Lower leg skin (tissue), 4 donors: Measurements from ENCODE around the gene MAD1L1. TPM values are rescaled to one million over a fixed set of nuclear protein-coding genes. Genes with fewer than 3 reads are reported as not detected.

Experiments
- DNase-seq, 2 donors: peaks; one replicate each; pipeline ENCODE4 v3.0.0-alpha.2; 2019; ENCODE audit warnings: low spot score in 2 of 2
- H3K4me3 ChIP-seq: fragments of 200-600 bp; sonication (generic); 2 replicates; pipeline ENCODE4 v1.5.1; 2017; ENCODE audit warnings: mild to moderate bottlenecking, low read depth; ENCODE audit not compliant: poor library complexity, severe bottlenecking
- CTCF ChIP-seq, 3 donors: fragments of 450-650 bp; IDR thresholded peaks; one replicate each; pipeline ENCODE4 v1.5.1; 2016; ENCODE audit warnings: antibody characterized with exemption in 3 of 3, mild to moderate bottlenecking in 3 of 3, moderate library complexity in 2 of 3
- POLR2A ChIP-seq, 2 donors: fragments of 450-650 bp; IDR thresholded peaks; one replicate each; pipeline ENCODE4 v1.6.1; 2016 to 2017; ENCODE audit warnings: antibody characterized with exemption in 2 of 2, mild to moderate bottlenecking in 1 of 2, moderate library complexity in 1 of 2
- WGBS, 2 donors: methylation state at CpG; one replicate each; pipeline ENCODE4 v1.1.5; 2018; 5-methylcytosine and 5-hydroxymethylcytosine counted together
- intact Hi-C: fragments of 100-400 bp; cut with DNase I; formaldehyde crosslinking; loops from one replicate; pipeline ENCODE4 v1.15.0; 2023; ENCODE audit warnings: low total_unique reads
- total RNA-seq, 4 donors: library from RNA; depleted of rRNA; stranded (reverse); fragments of >200 nt; gene quantifications; one replicate each; pipeline ENCODE4 v1.1.0, GENCODE V29; 2016

MAD1L1 gene
- total RNA-seq, 4 donors from 2014 or later, result 37.7 to 77.8 (median 59.4) TPM

GRCh38 chr7:1918881-1919525, 313.7 kb downstream of the MAD1L1 start:
- TF ChIP-seq POLR2A (IDR thresholded peaks at IDR 0.05), result no peak
- H3K4me3 ChIP-seq, result no peak overlapping the region
- intact Hi-C loops, result no loop called here
- DNase-seq, result no peak
- WGBS, 2 donors, result 93 to 94% methylated on average over 18 of the region's 25 CpGs

DNA sequence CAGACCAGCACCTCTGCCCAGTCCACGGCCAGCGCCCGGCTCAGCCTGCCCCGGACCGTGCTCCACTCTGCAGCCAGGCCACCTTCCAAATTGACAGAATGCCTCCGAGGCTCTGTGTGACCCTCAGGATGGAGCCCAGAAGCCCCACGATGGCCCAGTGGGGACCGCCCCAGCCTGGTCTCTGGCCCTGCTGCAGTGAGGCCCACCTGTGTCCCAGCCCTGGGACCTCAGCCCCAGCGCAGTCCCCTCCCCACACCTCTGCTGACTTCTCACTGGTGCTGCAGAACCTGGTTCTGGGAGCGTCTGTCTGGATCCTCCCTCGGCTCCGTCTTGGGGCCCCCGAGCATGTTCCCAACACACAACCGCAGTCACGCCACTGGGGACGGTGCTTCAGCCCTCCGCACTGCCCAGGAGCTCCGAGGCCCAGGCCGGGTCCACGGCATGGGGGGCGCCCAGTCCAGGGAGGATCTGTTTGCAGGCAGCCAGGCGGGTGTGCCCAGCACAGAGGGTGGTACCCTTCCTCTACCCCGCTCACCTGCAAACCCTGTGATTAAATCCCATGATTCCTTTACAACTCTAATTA, 314.6 kb downstream of the MAD1L1 start:
- no peak for DNase-seq
- H3K4me3 ChIP-seq, result no peak overlapping the region
- no peak for TF ChIP-seq CTCF (IDR thresholded peaks at IDR 0.05)
- TF ChIP-seq POLR2A (IDR thresholded peaks at IDR 0.05), result no peak
- 88 to 89% methylated on average over 22 to 23 of the region's 23 CpGs for WGBS, 2 donors
- intact Hi-C loops, result no loop called here

DNA sequence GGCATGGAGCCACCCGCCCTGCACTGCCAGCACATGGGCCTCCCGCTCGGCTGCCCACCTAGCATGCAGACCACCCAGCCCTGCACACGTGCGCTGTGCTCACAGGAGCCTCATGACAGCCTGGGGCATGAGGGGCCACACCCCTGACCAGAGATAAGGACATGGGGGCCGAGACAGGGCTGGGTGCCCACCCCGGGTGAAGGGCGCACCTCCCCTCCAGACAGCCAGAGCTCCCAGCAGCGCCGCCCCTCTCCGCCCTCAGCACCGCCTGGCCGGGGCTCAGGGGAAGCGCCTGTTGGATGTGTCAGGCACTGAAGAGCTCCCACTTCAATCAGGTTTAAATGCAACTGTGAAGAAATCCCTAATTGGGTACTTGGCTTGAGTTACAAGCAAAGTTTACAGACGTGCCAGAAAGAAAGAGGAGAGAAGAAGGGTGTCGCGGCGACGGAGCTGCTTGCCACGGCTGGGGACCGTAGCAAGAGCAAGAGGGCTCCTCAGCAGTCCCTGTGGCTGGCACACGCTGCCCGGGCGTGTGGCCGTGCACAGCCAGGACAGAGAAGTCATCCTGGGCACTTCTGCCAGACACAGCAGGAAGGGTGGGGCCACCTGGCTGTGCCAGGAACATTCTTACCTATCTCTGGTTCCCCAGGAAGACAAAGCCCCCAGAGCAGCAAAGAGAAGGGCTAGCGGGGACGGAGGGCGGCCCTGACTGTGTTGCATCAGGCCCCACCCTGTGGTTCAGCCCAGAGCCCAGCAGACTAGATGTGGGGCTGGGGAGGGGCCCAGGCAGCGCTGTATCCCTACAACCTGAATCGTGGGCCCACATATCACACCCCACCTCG, 315.3 kb downstream of the MAD1L1 start:
- DNase-seq, result no peak
- no peak for TF ChIP-seq CTCF (IDR thresholded peaks at IDR 0.05)
- no peak for TF ChIP-seq POLR2A (IDR thresholded peaks at IDR 0.05)
- intact Hi-C loops, result no loop called here
- no peak overlapping the region for H3K4me3 ChIP-seq
- WGBS, 2 donors, result 36 to 49% methylated on average over 30 to 31 of the region's 31 CpGs

DNA sequence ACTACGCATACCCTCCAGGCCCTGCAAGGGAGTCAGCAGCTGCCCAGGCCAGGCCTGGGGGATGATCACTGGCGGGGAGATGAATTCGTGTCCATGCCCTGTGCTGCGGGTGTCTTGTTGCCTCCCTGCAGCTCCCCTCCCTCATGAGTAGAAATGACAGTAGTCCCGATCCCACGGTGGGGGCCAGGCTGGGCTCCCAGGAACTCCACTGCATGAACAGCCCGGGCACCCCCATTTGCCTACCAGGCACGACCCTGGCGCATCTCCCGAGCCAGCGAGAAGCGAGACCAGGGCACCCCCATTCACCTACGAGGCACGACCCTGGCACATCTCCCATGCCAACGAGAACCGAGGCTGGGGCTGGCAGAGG, 316.2 kb downstream of the MAD1L1 start:
- no peak for DNase-seq
- intact Hi-C loops, result no loop called here
- 88 to 91% methylated on average over 4 to 15 of the region's 16 CpGs for whole genome bisulfite sequencing, 2 donors
- TF ChIP-seq CTCF (IDR thresholded peaks at IDR 0.05), result no peak
- no peak for TF ChIP-seq POLR2A (IDR thresholded peaks at IDR 0.05)
- H3K4me3 ChIP-seq, result no peak overlapping the region

DNA sequence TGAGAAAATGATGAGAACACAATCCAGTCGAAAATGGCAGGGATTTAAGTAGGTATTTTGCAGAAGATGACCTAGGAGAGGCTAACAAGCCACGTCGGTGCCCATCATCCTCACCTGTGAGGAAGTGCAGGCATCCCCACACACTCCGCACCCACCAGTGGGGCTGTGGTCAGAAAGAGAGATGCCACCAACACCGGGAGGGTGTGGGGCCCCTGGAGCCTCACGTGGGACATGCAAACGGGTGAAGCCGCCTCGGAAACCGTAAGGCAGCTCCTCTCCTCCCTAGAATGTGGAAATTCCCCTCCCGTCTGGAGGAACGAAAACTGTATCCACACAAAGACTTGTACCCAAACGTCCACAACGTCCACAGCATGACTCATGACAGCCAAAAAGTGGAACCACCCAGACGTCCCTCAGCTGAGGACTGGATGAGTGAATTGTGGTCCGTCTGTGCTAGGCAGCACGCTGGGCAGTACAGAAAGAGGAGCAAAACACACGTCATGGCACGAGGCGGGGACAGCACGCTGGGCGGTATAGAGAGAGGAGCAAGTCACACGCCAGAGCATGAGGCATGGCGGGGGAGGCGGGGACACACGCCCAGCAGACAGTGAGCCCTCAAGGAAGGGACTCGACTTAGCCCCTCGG, 316.7 kb downstream of the MAD1L1 start:
- DNase-seq, result peak in 1 of 2 donors; percentile 41
- TF ChIP-seq CTCF (IDR thresholded peaks at IDR 0.05) (no peak), POLR2A (IDR thresholded peaks at IDR 0.05) (no peak)
- intact Hi-C loops, result no loop called here
- WGBS, 2 donors, result 86% methylated on average over 28 of the region's 28 CpGs
- no peak overlapping the region for H3K4me3 ChIP-seq

- no peak overlapping the region for H3K4me3 ChIP-seq
- intact Hi-C loops, result no loop called here
- WGBS, 2 donors, result 96% methylated on average over 30 of the region's 30 CpGs
- TF ChIP-seq POLR2A (IDR thresholded peaks at IDR 0.05) (no peak), CTCF (IDR thresholded peaks at IDR 0.05) (no peak)
- DNase-seq, result no peak
Observed at GRCh38 chr7:1915326-1915725, 317.4 kb downstream of the MAD1L1 start.
